Activated B cell treated with CpG ODN at 0.5 μM for 24 hours (primary cell): Measurements from ENCODE around the gene PIK3C2G. TPM values are rescaled to one million over a fixed set of nuclear protein-coding genes. Genes with fewer than 3 reads are reported as not detected.

Experiments
- ATAC-seq: fragments of 200-7000 bp; cut with Tn5 transposase; one replicate; pipeline ENCODE4 v1.10.0; 2021; ENCODE audit warnings: low read depth, mild to moderate bottlenecking, moderate library complexity
- CTCF ChIA-PET: fragments of 350-600 bp; sonication (Branson Sonifier 250); formaldehyde crosslinking; loops from one replicate; lab custom pipeline; 2021; ENCODE audit warnings: antibody characterized with exemption; lab: Charles Lee
- POLR2A ChIA-PET: fragments of 350-600 bp; sonication (Branson Sonifier 250); formaldehyde crosslinking; loops from one replicate; lab custom pipeline; 2021; ENCODE audit warnings: antibody characterized with exemption; lab: Charles Lee
- DNase-seq: peaks from one replicate; pipeline ENCODE4 v3.0.0; 2022
- H3K27ac Mint-ChIP-seq: one replicate; pipeline ENCODE4 v1.8.0; 2020; ENCODE audit warnings: mixed read lengths
- H3K27me3 Mint-ChIP-seq: one replicate; pipeline ENCODE4 v1.8.0; 2021; ENCODE audit warnings: mixed read lengths
- H3K36me3 Mint-ChIP-seq: one replicate; pipeline ENCODE4 v1.8.0; 2021; ENCODE audit warnings: low read depth, mixed read lengths
- H3K4me1 Mint-ChIP-seq: one replicate; pipeline ENCODE4 v1.8.0; 2021; ENCODE audit warnings: mixed read lengths
- H3K4me3 Mint-ChIP-seq: one replicate; pipeline ENCODE4 v1.8.0; 2020; ENCODE audit warnings: mild to moderate bottlenecking, mixed read lengths
- H3K9me3 Mint-ChIP-seq: one replicate; pipeline ENCODE4 v1.8.0; 2020; ENCODE audit warnings: mixed read lengths
- intact Hi-C: fragments of 100-400 bp; cut with micrococcal nuclease; formaldehyde crosslinking; loops from one replicate; pipeline ENCODE4 v1.15.1; 2024
- total RNA-seq: library from RNA; stranded (reverse); gene quantifications from 2 replicates; pipeline ENCODE4 v1.2.3, GENCODE V29; 2022
- TF ChIP-seq, protein P1 (sequence below): fragments of 200-600 bp; IDR thresholded peaks from one replicate; pipeline ENCODE4 v1.8.0; 2022; ENCODE audit warnings: antibody characterized with exemption, mild to moderate bottlenecking

The PIK3C2G gene
- total RNA-seq, 1 donor from 2014 or later: not detected

DNA sequence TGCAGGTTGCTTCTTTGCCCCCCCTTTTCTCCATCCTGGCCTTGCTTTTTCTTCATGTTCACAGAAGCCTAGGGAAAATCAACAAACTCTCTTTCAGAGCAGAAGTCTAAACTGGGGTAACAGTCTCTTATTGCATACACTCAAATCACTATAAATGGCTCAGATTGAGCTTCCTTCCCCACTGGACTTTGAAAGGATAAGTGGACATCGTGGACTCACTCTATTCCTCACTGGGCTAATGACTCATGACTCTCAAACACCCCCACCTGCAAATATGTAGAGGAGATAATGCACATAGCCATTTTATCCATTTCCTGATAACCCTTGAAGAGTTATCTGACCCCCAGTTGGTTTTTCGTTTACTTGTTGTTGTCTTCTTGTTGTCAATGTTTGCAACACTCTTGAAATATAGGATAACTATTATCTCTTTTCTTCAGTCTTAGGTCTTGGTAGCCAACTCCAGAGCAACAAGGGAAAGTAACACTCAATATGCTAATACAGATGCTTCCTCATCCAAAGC, 221.3 kb downstream of the PIK3C2G start:
- ChIA-PET CTCF (no interaction called here), POLR2A (no interaction called here)
- peaks cover 9% of the 10 kb centered on the region for H3K9me3 Mint-ChIP-seq
- H3K4me1 Mint-ChIP-seq: no peaks in the 10 kb centered on the region
- no peak overlapping the region for H3K4me3 Mint-ChIP-seq
- no peaks in the 10 kb centered on the region for H3K27me3 Mint-ChIP-seq
- TF ChIP-seq, protein P1, sequence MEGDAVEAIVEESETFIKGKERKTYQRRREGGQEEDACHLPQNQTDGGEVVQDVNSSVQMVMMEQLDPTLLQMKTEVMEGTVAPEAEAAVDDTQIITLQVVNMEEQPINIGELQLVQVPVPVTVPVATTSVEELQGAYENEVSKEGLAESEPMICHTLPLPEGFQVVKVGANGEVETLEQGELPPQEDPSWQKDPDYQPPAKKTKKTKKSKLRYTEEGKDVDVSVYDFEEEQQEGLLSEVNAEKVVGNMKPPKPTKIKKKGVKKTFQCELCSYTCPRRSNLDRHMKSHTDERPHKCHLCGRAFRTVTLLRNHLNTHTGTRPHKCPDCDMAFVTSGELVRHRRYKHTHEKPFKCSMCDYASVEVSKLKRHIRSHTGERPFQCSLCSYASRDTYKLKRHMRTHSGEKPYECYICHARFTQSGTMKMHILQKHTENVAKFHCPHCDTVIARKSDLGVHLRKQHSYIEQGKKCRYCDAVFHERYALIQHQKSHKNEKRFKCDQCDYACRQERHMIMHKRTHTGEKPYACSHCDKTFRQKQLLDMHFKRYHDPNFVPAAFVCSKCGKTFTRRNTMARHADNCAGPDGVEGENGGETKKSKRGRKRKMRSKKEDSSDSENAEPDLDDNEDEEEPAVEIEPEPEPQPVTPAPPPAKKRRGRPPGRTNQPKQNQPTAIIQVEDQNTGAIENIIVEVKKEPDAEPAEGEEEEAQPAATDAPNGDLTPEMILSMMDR: no peak
- no peak overlapping the region for H3K27ac Mint-ChIP-seq
- intact Hi-C loops: no loop called here
- DNase-seq (no peak), ATAC-seq (no peak)
- no peaks in the 10 kb centered on the region for H3K36me3 Mint-ChIP-seq

- Mint-ChIP-seq H3K36me3 (no peaks in the 10 kb centered on the region), H3K4me1 (no peaks in the 10 kb centered on the region), H3K27ac (no peak overlapping the region), H3K27me3 (no peaks in the 10 kb centered on the region), H3K4me3 (no peak overlapping the region), H3K9me3 (peaks cover 9% of the 10 kb centered on the region)
- DNase-seq: no peak
- ChIA-PET POLR2A (no interaction called here), CTCF (no interaction called here)
- TF ChIP-seq, protein P1: no peak
- no peak for ATAC-seq
- intact Hi-C loops: no loop called here
These were observed 222.5 kb downstream of the PIK3C2G start for GRCh38 chr12:18483698-18484325.

DNA sequence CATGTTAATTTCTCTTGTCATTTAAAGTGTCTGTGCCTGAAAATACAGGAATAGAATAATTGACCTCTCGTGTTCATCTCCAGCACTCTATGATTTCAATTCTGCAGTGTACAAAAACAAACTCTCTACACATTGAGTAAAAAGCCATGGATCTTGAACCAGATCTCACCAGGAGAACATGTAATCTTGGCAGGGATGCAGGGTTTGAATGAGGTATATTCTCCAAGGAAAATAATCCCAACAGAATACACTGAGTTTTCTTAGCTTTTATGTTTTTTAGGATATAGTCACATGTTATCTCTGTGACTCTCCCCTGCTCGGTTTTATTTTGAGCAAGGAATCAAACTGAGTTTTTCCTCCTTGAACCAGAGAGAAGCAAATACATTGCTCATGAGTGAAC, 224.7 kb downstream of the PIK3C2G start:
- TF ChIP-seq, protein P1: no peak
- ATAC-seq: no peak
- Mint-ChIP-seq H3K4me1 (no peaks in the 10 kb centered on the region), H3K4me3 (no peak overlapping the region), H3K27me3 (no peaks in the 10 kb centered on the region), H3K36me3 (no peaks in the 10 kb centered on the region), H3K27ac (no peak overlapping the region), H3K9me3 (peaks cover 9% of the 10 kb centered on the region)
- DNase-seq: no peak
- ChIA-PET POLR2A (no interaction called here), CTCF (no interaction called here)
- intact Hi-C loops: no loop called here

GRCh38 chr12:18487509-18487908, 226.2 kb downstream of the PIK3C2G start:
- TF ChIP-seq, protein P1: no peak
- no peaks in the 10 kb centered on the region for H3K27me3 Mint-ChIP-seq
- H3K27ac Mint-ChIP-seq: no peak overlapping the region
- ChIA-PET CTCF (no interaction called here), POLR2A (no interaction called here)
- H3K4me3 Mint-ChIP-seq: no peak overlapping the region
- H3K9me3 Mint-ChIP-seq: peaks cover 9% of the 10 kb centered on the region
- H3K36me3 Mint-ChIP-seq: no peaks in the 10 kb centered on the region
- no peaks in the 10 kb centered on the region for H3K4me1 Mint-ChIP-seq
- ATAC-seq: no peak
- no peak for DNase-seq
- intact Hi-C loops: no loop called here

DNA sequence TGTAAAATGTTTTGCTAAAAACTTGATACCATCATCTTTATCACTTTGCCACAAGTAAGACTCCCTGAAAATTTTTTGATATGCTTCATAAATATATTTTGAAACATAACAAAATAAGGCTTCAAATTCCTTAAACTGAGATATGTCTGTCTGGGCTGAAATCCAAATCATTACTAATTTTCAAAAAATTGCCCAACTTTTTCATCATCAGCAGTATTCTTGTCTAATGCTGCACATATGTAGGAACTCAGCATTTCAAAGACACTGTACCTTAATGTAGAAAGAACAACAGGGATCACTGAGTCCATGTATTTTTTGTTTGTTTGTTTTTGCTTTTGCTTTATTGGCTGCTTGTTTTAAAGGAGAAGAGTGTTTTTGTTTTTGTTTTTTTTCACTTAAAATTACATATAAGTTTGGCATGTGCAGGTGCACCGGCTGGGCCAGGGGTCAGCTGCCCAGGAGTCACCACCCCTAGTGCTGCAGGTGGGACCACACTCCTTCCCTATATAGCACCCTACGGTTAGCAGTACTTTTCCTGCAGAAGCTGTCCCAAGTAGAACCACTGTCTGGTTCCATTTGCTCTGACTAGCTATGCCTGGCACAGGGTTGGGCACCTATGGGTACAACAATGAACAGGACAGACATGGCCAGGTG, 231.2 kb downstream of the PIK3C2G start:
- POLR2A ChIA-PET: no interaction called here
- no peak overlapping the region for H3K4me3 Mint-ChIP-seq
- ATAC-seq (no peak), DNase-seq (no peak)
- H3K9me3 Mint-ChIP-seq: no peaks in the 10 kb centered on the region
- no peaks in the 10 kb centered on the region for H3K36me3 Mint-ChIP-seq
- TF ChIP-seq, protein P1: no peak
- CTCF ChIA-PET: no interaction called here
- H3K27me3 Mint-ChIP-seq: no peaks in the 10 kb centered on the region
- intact Hi-C loops: no loop called here
- H3K4me1 Mint-ChIP-seq: no peaks in the 10 kb centered on the region
- H3K27ac Mint-ChIP-seq: no peak overlapping the region
